Ovary (tissue), 3 donors: ENCODE results near the gene CERT1.

Experiments
- POLR2A ChIP-seq: fragments of 450-650 bp; IDR thresholded peaks from one replicate; pipeline ENCODE4 v1.6.1; 2017; ENCODE audit warnings: antibody characterized with exemption, mild to moderate bottlenecking, moderate library complexity
- TF ChIP-seq, protein P1 (sequence below), 3 donors: fragments of 450-650 bp in 2 of 3; fragments of 200-600 bp in 1 of 3; IDR thresholded peaks; one replicate each; pipeline versions ENCODE4 v1.5.1 to v1.8.0; 2016 to 2022; ENCODE audit warnings: antibody characterized with exemption in 3 of 3, mild to moderate bottlenecking in 1 of 3
- donor health status: DM: no; HTN: no; CAD: no.

DNA sequence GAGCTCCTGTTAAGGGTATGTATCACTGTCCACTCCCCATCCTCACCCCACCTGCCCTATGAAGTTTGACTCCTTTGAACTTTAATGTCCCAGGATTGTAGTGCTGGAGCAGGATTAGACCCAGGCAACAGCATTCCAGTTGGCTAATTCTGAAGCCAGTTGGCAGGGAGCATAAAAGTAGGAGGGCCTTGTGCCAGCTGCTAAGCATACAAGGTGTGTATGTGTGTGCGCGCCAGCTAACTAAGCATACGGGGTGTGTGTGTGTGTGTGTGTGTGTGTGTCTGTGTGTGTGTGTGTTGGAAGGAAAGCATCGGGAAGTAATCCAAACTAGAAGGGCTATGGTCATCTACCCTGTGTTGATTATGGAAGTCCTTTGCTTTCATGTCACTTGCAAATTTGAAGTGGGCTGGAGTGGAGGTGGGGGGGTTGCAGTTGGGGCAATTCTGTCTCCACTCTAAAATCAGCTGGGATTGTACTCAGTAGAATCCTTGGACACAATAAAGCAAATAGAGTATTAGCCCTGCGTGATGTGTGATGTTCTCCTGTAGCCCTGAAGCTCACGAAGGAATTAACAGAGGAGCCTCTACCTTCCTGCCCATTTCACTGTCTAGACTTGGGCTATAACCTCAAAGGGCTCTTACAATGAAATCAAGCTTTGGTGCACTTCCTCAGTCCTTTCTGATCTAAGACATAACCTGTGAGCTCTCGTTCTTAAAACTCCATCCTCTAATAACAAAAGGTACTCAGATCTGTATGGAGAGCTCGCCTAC is 147.5 kb downstream of the CERT1 start:
- TF ChIP-seq POLR2A = no peak
- TF ChIP-seq, protein P1, sequence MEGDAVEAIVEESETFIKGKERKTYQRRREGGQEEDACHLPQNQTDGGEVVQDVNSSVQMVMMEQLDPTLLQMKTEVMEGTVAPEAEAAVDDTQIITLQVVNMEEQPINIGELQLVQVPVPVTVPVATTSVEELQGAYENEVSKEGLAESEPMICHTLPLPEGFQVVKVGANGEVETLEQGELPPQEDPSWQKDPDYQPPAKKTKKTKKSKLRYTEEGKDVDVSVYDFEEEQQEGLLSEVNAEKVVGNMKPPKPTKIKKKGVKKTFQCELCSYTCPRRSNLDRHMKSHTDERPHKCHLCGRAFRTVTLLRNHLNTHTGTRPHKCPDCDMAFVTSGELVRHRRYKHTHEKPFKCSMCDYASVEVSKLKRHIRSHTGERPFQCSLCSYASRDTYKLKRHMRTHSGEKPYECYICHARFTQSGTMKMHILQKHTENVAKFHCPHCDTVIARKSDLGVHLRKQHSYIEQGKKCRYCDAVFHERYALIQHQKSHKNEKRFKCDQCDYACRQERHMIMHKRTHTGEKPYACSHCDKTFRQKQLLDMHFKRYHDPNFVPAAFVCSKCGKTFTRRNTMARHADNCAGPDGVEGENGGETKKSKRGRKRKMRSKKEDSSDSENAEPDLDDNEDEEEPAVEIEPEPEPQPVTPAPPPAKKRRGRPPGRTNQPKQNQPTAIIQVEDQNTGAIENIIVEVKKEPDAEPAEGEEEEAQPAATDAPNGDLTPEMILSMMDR (IDR thresholded peaks at IDR 0.05) = no peak
